G401 (cell line): ENCODE results near the gene IMPDH1. TPM values are rescaled to one million over a fixed set of nuclear protein-coding genes. Genes with fewer than 3 reads are reported as not detected.

Experiments used
- DNase-seq: peaks from one replicate; pipeline ENCODE4 v3.0.0-alpha.2; 2015; ENCODE audit warnings: low spot score
- in situ Hi-C: cut with HindIII; loops from 2 replicates; pipeline ENCODE4 v1.10.0; 2016; ENCODE audit warnings: low sequenced_read_pairs, mixed read lengths
- total RNA-seq: library from RNA; depleted of rRNA; stranded (reverse); fragments of >200 nt; shearing (Covaris generic); gene quantifications from 2 replicates; pipeline ENCODE4 v1.2.3, GENCODE V29; 2014

The IMPDH1 gene
- total RNA-seq, 1 experiment from 2014 or later: 67.9 TPM

DNA sequence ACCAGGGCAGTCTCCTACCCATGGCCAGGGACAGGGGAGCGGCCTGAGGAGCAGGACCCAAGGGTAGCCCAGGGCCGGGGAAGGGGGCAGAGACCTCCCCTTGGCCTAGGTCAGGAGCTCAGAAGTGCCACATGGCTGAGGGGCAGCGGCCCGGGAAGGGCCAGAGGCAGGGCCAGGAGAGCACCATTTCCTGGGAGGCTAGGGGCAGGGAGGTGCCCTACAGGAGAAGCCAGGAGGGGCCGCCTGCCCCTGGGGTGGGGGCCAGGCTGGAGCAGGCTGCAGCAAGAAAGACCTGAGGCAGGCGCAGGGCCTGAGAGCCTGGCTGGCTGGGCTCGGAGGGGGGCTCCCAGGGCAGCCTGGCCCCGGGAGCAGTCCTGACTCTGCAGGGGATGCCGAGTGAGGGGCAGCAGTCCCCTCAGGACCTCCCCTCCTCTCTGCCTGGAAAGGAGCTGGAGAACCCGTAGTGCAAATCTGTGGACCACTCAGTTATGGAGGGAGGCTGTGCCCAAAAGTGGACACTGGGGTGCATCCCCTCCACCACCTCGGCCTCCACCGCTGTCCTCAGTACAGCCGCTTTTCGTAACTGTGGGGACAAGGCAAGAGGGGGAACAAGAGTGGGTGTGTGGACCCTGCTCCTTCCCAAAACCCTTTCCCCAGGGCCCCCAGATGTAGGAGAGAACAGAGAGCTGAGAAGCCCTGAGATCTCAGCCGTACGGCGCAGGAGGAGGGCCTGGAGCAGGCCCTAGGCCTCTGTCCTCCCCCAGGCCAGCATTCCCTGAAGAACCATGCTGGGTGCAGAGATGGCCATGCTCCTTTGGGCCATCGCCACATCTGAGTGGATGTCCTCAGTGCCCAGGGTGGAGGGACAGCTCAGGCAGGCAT, 17.1 kb downstream of the IMPDH1 start:
- no peak for DNase-seq
- in situ Hi-C loops: no loop called here

GRCh38 chr7:128391805-128392204, 18.0 kb downstream of the IMPDH1 start:
- in situ Hi-C loops: no loop called here
- DNase-seq: no peak

- in situ Hi-C loops: no loop called here
- DNase-seq: no peak
Measured at GRCh38 chr7:128390871-128391565, 18.8 kb downstream of the IMPDH1 start.

DNA sequence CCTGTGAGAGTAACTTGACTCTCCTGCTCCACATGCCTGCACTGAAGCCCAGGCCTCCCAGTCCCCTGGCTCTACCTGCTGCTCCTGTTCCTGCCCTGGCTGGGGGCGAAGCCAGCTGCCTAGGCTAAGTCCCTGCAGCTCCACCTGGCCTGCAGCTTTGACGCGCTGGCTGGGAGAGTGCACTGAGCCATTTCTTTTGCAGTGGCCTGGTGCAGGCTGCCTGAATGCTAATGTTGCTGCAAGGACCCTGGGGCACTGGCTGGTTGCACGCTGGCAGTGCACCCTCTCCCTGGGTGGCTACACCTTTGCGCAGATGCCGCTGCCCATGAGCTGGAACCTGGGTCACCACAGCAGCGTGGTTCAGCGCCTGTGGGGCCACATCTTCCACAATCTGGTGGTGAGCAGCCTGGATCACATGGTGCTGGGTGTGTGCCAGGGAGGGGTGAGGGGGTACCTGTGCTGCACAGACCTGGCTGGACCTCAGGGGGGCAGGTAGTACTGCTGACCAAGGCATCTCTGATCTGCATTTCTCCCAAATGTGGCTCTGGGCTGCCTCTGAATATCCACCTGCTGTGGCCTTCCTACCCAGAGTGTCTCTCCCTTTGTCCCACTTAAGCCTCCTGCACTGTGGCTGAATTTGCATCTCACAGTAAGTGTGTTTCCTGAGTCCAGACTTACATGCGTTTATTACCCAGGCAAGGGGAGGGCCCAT, 20.0 kb downstream of the IMPDH1 start:
- in situ Hi-C loops: no loop called here
- DNase-seq: no peak

DNA sequence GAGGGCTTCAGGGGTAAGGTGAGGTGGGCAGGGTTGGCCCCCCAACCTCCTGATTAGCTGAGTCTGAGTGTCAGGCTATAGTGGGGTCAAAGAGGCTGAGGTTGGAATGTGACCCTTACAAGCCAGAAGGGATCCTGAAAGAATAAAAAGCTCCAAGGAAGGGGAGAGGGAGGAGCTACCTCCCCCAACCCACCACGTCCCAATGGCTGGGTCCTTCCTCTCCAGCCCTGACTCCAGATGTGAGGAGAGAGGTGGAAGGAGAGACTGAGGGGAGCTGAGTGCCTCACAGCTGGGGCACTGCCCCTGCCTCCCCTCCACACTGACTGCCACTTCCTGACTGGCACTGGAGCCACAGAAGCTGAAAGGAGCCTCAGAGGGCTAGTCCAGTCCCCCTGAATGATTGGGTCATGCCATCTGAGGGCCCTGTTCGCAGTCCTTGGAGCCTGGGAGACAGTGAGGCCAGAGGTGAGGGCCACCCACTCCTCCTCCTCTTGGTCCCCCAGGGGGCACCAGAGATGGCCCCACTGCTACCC, 20.6 kb downstream of the IMPDH1 start:
- in situ Hi-C loops: no loop called here
- DNase-seq: no peak

DNA sequence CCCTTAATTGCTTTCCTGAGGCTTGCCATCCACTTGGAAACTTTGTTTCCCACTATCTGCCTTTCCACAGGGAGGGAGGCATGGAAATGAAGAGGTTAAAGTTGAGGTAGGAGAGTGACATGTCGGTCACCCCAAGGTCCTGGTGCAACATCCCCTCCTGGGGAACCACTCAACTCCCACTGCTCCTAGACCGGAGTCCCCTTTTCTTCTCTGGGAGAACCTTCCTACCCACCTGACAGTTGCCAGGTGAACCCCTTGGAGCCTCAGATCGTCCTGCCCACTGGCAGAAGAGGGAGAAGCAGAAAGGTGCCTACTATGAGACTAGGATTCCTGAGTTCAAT, 21.7 kb downstream of the IMPDH1 start:
- no peak for DNase-seq
- in situ Hi-C loops: no loop called here

DNA sequence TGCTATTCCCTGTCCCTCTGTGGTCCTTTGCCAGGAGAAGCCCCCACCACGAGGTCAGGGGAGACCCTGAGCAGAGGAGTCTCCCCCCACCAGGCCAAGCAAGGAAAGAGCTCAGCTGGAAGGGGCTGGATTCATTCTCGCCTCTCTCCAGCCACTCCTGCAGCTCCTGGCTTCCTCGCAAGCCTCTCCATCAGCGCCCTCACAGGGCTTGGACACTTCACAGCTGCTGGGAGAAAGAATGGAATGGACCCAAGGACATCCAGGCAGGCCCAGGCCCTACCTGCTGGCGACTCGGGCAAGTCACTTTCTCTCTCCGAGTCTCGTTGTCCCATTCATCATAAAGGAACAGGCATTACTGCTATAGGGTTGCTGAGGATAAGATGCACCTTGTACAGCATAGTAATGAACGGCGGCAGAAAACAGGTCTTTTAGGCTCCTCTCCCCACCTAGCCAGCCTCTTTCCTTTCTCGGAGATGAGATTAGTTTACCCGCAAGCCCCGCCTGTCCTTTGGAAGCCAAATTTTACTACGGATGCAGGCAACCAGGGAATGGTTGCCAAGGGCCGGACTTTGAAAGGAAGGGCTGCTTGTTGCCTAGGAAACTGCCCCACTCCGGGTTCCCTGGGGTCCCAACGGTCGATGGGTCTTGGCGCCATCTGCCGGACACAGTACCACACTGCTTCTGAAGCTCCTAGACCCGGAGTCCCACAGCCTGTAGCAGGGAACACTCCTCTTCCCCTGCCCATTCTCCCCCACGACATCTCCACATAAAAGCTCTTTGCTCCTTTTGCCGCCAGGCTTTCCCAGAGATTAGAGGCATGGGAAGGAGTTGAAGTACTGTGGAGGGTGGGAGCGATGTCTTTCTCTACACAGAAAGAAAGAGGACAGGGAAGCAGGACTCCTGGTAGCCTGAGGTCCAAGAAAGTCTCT, 22.3 kb downstream of the IMPDH1 start:
- in situ Hi-C loops: no loop called here
- DNase-seq: peak; percentile 96

DNA sequence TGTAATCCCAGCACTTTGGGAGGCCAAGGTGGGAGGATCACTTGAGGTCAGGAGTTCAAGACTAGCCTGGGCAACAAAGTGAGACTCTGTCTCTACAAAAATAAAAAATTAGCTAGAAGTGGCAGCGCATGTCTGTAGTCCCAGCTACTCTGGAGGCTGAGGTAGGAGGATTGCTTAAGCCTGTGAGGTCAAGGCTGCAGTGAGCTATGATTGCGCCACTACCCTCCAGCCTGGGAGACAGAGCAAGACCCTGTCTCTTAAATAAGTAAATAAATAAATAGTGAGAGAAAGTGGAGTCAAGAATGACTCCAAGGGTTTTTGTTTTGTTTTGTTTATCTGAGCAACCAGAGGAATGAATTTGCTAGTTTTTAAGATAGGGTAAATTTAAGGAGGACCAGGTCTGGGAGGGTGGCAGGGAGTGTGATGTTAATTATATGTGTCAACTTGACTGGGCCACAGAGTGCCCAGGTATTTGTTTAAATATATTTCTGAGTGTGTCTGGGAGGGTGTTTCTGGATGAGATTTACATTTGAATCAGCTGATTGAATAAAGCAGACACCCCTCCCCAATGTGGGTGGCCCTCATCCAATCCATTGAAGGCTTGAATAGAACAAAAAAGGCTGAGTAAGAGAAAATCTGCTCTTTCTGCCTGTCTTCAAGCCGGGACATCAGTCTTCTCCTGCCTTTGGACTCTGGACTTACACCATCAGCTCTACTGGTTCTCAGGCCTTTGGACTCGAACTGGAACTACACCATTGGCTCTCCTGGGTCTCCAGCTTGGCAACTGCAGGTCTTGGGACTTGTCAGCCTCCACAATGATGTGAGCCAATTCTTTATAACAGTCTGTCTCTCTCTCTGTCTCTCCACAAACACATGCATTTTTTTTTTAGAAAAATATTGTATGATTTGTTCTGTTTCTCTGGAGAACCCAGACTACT, 23.5 kb downstream of the IMPDH1 start:
- in situ Hi-C loops: no loop called here
- DNase-seq: no peak

- DNase-seq: no peak
- in situ Hi-C loops: no loop called here
Measured at GRCh38 chr7:128384726-128385125, 25.1 kb downstream of the IMPDH1 start.

DNA sequence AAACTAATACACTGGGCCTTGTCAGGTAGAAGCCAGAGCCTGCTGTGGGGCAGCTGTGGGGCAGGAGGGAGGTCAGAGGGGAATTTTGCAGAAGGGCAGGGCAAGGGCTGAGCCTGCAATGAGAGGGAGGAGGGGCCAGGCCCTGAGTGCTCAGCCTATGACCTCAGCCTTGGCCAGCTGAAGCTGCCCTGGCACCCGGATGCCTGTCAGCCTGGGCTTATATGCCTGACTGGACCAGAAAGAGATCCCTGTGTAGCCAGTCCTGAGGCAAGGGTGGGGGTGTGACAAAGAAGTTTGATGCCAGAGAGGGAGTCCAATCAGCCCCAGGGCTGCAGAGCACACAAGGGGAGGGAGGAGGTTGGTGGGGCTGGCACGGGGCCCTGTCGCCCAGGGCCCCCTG, 26.0 kb downstream of the IMPDH1 start:
- in situ Hi-C loops: no loop called here
- no peak for DNase-seq

GRCh38 chr7:128381161-128381821, 28.5 kb downstream of the IMPDH1 start:
- in situ Hi-C loops: no loop called here

GRCh38 chr7:128380483-128381106, 29.2 kb downstream of the IMPDH1 start:
- DNase-seq: no peak
- in situ Hi-C loops: no loop called here

More at GRCh38 chr7:128381161-128381821, 28.5 kb downstream of the IMPDH1 start:
- DNase-seq: no peak

GRCh38 chr7:128379900-128380479, 29.8 kb downstream of the IMPDH1 start:
- in situ Hi-C loops: no loop called here
- DNase-seq: no peak

GRCh38 chr7:128378637-128379036, 31.1 kb downstream of the IMPDH1 start:
- in situ Hi-C loops: no loop called here
- no peak for DNase-seq

GRCh38 chr7:128376077-128376476, 33.7 kb downstream of the IMPDH1 start:
- in situ Hi-C loops: no loop called here

GRCh38 chr7:128374041-128374440, 35.7 kb downstream of the IMPDH1 start:
- in situ Hi-C loops: no loop called here
- no peak for DNase-seq

More at GRCh38 chr7:128376077-128376476, 33.7 kb downstream of the IMPDH1 start:
- no peak for DNase-seq
